Tibial nerve (tissue), 4 donors: ENCODE results near the gene ARPC5L. TPM values are rescaled to one million over a fixed set of nuclear protein-coding genes. Genes with fewer than 3 reads are reported as not detected.

Experiments
- DNase-seq, 2 donors: peaks; one replicate each; pipeline ENCODE4 v3.0.0-alpha.2; 2019; ENCODE audit warnings: low spot score in 2 of 2
- H3K27ac ChIP-seq, 4 donors: fragments of 200-600 bp; sonication (generic) in 3 of 4; one replicate each; pipeline ENCODE4 v1.5.1; 2017 to 2019; ENCODE audit warnings: mild to moderate bottlenecking in 1 of 4
- H3K27me3 ChIP-seq, 2 donors: fragments of 200-600 bp; sonication (generic) in 1 of 2; one replicate each; pipeline versions ENCODE4 v1.5.1 to v1.6.0; 2017 to 2019
- H3K36me3 ChIP-seq, 3 donors: fragments of 200-600 bp; sonication (generic); one replicate each; pipeline ENCODE4 v1.5.1; 2018 to 2019
- H3K4me1 ChIP-seq, 4 donors: fragments of 200-600 bp; sonication (generic) in 3 of 4; one replicate each; pipeline ENCODE4 v1.5.1; 2017 to 2019
- H3K4me3 ChIP-seq, 4 donors: fragments of 200-600 bp; sonication (generic) in 3 of 4; one replicate each; pipeline ENCODE4 v1.5.1; 2017 to 2019; ENCODE audit warnings: mild to moderate bottlenecking in 1 of 4, moderate library complexity in 1 of 4
- H3K9me3 ChIP-seq, 4 donors: fragments of 200-600 bp; sonication (generic) in 3 of 4; one replicate each; pipeline ENCODE4 v1.5.1; 2017 to 2019
- EP300 ChIP-seq, 2 donors: sonication (generic); formaldehyde crosslinking; IDR thresholded peaks; one replicate each; pipeline ENCODE4 v1.6.1; 2017; ENCODE audit warnings: antibody characterized with exemption in 2 of 2, mild to moderate bottlenecking in 1 of 2
- POLR2A ChIP-seq, 2 donors: fragments of 450-650 bp; IDR thresholded peaks; one replicate each; pipeline ENCODE4 v1.6.1; 2017; ENCODE audit warnings: antibody characterized with exemption in 2 of 2, mild to moderate bottlenecking in 2 of 2, moderate library complexity in 2 of 2
- WGBS, 2 donors: methylation state at CpG; one replicate each; pipeline ENCODE4 v1.1.5; 2018; 5-methylcytosine and 5-hydroxymethylcytosine counted together
- total RNA-seq, 4 donors: library from RNA; depleted of rRNA; stranded (reverse); fragments of >200 nt; gene quantifications; one replicate each; pipeline ENCODE4 v1.1.0, GENCODE V29; 2016
- TF ChIP-seq, protein P1 (sequence below), 5 experiments: fragments of 200-600 bp in 3 of 5; fragments of 450-650 bp in 2 of 5; sonication (generic) in 3 of 5; IDR thresholded peaks; one replicate each; pipeline ENCODE4 v1.5.1; 2016 to 2019; ENCODE audit warnings: antibody characterized with exemption in 5 of 5, mild to moderate bottlenecking in 3 of 5, moderate library complexity in 2 of 5

Gene ARPC5L
- total RNA-seq, 4 donors from 2014 or later: 21.6 to 25.3 (median 24.2) TPM

GRCh38 chr9:124894741-124895170, 32.8 kb downstream of the ARPC5L start:
- Histone ChIP-seq H3K4me1 (peaks cover 0 to 8% (median 0%) of the 10 kb centered on the region in 4 donors), H3K4me3 (no peak overlapping the region), H3K36me3 (peaks cover 0 to 90% (median 4%) of the 10 kb centered on the region in 3 donors), H3K27ac (peak overlapping the region in 2 of 4 donors; percentile 32 to 70), H3K27me3 (no peaks in the 10 kb centered on the region), H3K9me3 (no peaks in the 10 kb centered on the region)
- peak in 1 of 2 donors; percentile 8 for DNase-seq
- TF ChIP-seq EP300 (IDR thresholded peaks at IDR 0.05): no peak
- TF ChIP-seq, protein P1, sequence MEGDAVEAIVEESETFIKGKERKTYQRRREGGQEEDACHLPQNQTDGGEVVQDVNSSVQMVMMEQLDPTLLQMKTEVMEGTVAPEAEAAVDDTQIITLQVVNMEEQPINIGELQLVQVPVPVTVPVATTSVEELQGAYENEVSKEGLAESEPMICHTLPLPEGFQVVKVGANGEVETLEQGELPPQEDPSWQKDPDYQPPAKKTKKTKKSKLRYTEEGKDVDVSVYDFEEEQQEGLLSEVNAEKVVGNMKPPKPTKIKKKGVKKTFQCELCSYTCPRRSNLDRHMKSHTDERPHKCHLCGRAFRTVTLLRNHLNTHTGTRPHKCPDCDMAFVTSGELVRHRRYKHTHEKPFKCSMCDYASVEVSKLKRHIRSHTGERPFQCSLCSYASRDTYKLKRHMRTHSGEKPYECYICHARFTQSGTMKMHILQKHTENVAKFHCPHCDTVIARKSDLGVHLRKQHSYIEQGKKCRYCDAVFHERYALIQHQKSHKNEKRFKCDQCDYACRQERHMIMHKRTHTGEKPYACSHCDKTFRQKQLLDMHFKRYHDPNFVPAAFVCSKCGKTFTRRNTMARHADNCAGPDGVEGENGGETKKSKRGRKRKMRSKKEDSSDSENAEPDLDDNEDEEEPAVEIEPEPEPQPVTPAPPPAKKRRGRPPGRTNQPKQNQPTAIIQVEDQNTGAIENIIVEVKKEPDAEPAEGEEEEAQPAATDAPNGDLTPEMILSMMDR (IDR thresholded peaks at IDR 0.05): peak in 3 of 5 experiments; percentile 16 to 19 (median 16)

- peaks cover 0 to 8% (median 0%) of the 10 kb centered on the region in 4 donors for H3K4me1 ChIP-seq
- DNase-seq: no peak
These were observed 35.9 kb downstream of the ARPC5L start for GRCh38 chr9:124897570-124898460.

GRCh38 chr9:124899845-124900244, 37.9 kb downstream of the ARPC5L start:
- TF ChIP-seq POLR2A (IDR thresholded peaks at IDR 0.05) (no peak), EP300 (IDR thresholded peaks at IDR 0.05) (no peak)
- TF ChIP-seq, protein P1 (IDR thresholded peaks at IDR 0.05): no peak
- 92 to 94% methylated on average over 9 of the region's 9 CpGs for WGBS, 2 donors

More at GRCh38 chr9:124897570-124898460, 35.9 kb downstream of the ARPC5L start:
- Histone ChIP-seq H3K27ac (no peak overlapping the region), H3K9me3 (no peaks in the 10 kb centered on the region), H3K36me3 (peaks cover 0 to 82% (median 11%) of the 10 kb centered on the region in 3 donors), H3K4me3 (no peak overlapping the region), H3K27me3 (no peaks in the 10 kb centered on the region)
- no peak for TF ChIP-seq EP300 (IDR thresholded peaks at IDR 0.05)
- TF ChIP-seq, protein P1 (IDR thresholded peaks at IDR 0.05): no peak
- TF ChIP-seq POLR2A (IDR thresholded peaks at IDR 0.05): no peak
- WGBS, 2 donors: 61 to 69% methylated on average over 6 of the region's 6 CpGs

DNA sequence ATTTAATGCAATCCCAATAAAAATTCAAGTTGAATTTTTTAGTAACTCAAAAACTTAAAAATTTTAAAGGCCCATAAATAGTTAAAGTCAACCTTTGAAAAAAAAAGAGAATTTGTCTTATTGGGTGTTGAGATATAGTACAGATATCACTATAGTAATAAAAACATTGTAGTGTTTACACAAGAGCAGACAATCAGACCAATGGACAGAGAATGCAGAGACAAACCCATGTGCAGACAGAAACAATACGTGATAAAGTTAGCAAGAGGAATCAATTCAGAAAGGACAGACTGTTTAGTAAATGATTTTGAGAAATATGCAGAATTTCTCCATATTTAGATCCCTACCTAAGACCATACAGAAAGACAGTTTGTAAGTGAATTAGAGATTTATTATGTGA, 45.0 kb downstream of the ARPC5L start:
- H3K36me3 ChIP-seq: peaks cover 0 to 96% (median 9%) of the 10 kb centered on the region in 3 donors
- no peaks in the 10 kb centered on the region for H3K9me3 ChIP-seq
- H3K4me1 ChIP-seq: no peaks in the 10 kb centered on the region
- H3K27me3 ChIP-seq: no peaks in the 10 kb centered on the region
- TF ChIP-seq EP300 (IDR thresholded peaks at IDR 0.05) (no peak), POLR2A (IDR thresholded peaks at IDR 0.05) (no peak)
- TF ChIP-seq, protein P1 (IDR thresholded peaks at IDR 0.05): no peak
- no peak overlapping the region for H3K4me3 ChIP-seq
- no peak overlapping the region for H3K27ac ChIP-seq
- DNase-seq: no peak
- WGBS, 2 donors: 67 to 72% methylated on average over 1 of the region's 1 CpG

More at GRCh38 chr9:124899845-124900244, 37.9 kb downstream of the ARPC5L start:
- no peak for DNase-seq
- no peaks in the 10 kb centered on the region for H3K9me3 ChIP-seq
- no peak overlapping the region for H3K4me3 ChIP-seq
- H3K4me1 ChIP-seq: no peaks in the 10 kb centered on the region
- no peak overlapping the region for H3K27ac ChIP-seq
- no peaks in the 10 kb centered on the region for H3K27me3 ChIP-seq
- H3K36me3 ChIP-seq: peaks cover 0 to 83% (median 16%) of the 10 kb centered on the region in 3 donors

- Histone ChIP-seq H3K4me3 (no peak overlapping the region), H3K27me3 (no peaks in the 10 kb centered on the region), H3K9me3 (no peaks in the 10 kb centered on the region), H3K27ac (no peak overlapping the region), H3K36me3 (peaks cover 0 to 98% (median 14%) of the 10 kb centered on the region in 3 donors), H3K4me1 (no peaks in the 10 kb centered on the region)
- DNase-seq: no peak
- WGBS, 2 donors: 84 to 86% methylated on average over 2 of the region's 2 CpGs
- TF ChIP-seq, protein P1 (IDR thresholded peaks at IDR 0.05): no peak
- TF ChIP-seq EP300 (IDR thresholded peaks at IDR 0.05) (no peak), POLR2A (IDR thresholded peaks at IDR 0.05) (no peak)
These were observed 46.2 kb downstream of the ARPC5L start for GRCh38 chr9:124908098-124908497.
